K562 (cell line): Measurements from ENCODE around the gene KDM4C. TPM values are rescaled to one million over a fixed set of nuclear protein-coding genes. Genes with fewer than 3 reads are reported as not detected.

Experiments
- C11orf30 ChIP-seq: fragments of 450-650 bp; IDR thresholded peaks from 2 replicates; pipeline ENCODE4 v1.6.1; 2016; ENCODE audit warnings: low read depth, mild to moderate bottlenecking
- CBFA2T2 ChIP-seq: fragments of 450-650 bp; conservative IDR thresholded peaks from 2 replicates; pipeline ENCODE4 v1.6.1; 2017; ENCODE audit warnings: mild to moderate bottlenecking
- CC2D1A ChIP-seq: fragments of 450-650 bp; IDR thresholded peaks from 2 replicates; pipeline ENCODE4 v1.6.1; 2017; ENCODE audit warnings: mild to moderate bottlenecking
- ELF4 ChIP-seq: fragments of 450-650 bp; formaldehyde crosslinking; IDR thresholded peaks from 2 replicates; pipeline ENCODE4 v1.4.0; 2022; ENCODE audit warnings: missing genetic modification characterization
- FOXJ2 ChIP-seq: fragments of 200-800 bp; sonication (Bioruptor generic); IDR thresholded peaks from 2 replicates; pipeline ENCODE4 v1.6.1; 2016; ENCODE audit warnings: missing genetic modification characterization, missing compliant biosample characterization
- MAFF ChIP-seq: IDR thresholded peaks from 2 replicates; pipeline ENCODE4 v1.6.1; 2012; ENCODE audit warnings: low read length, improper control_type of control experiment
- RFX1 ChIP-seq: fragments of 450-650 bp; IDR thresholded peaks from 2 replicates; pipeline ENCODE4 v1.6.1; 2016; ENCODE audit warnings: mild to moderate bottlenecking, moderate library complexity
- SIX5 ChIP-seq, 2 experiments: IDR thresholded peaks; 2 replicates each; pipeline ENCODE4 v1.6.1; 2011; ENCODE audit warnings: low read length in 2 of 2, borderline replicate concordance in 1 of 2, low read depth in 1 of 2, mild to moderate bottlenecking in 1 of 2, moderate library complexity in 1 of 2; ENCODE audit not compliant: insufficient read depth in 1 of 2
- SNRNP70 ChIP-seq: fragments of 200-400 bp; formaldehyde crosslinking; optimal IDR thresholded peaks from 2 replicates; pipeline ENCODE3; 2017; ENCODE audit warnings: low read depth, low read length
- TEAD2 ChIP-seq: fragments of 450-650 bp; IDR thresholded peaks from 2 replicates; pipeline ENCODE4 v1.6.1; 2016; ENCODE audit warnings: missing genetic modification characterization, control low read depth, missing compliant biosample characterization
- U2AF2 ChIP-seq: fragments of 200-400 bp; formaldehyde crosslinking; optimal IDR thresholded peaks from 2 replicates; pipeline ENCODE3; 2017; ENCODE audit warnings: low read depth, mild to moderate bottlenecking, low read length
- ZNF584 ChIP-seq: fragments of 200-800 bp; sonication (Bioruptor generic); IDR thresholded peaks from 2 replicates; pipeline ENCODE4 v1.6.1; 2016; ENCODE audit warnings: low read depth, mild to moderate bottlenecking, missing genetic modification characterization, missing compliant biosample characterization
- ZNF586 ChIP-seq: fragments of 450-650 bp; formaldehyde crosslinking; conservative IDR thresholded peaks from 2 replicates; pipeline ENCODE4 v1.4.0; 2020; ENCODE audit warnings: mild to moderate bottlenecking, moderate library complexity
- ZNF717 ChIP-seq: fragments of 250-450 bp; sonication (Bioruptor Pico); IDR thresholded peaks from 2 replicates; pipeline ENCODE4 v1.5.0; 2021
- ZNF830 ChIP-seq: fragments of 250-450 bp; sonication (Bioruptor Pico); IDR thresholded peaks from 2 replicates; pipeline ENCODE4 v1.5.0; 2021; ENCODE audit warnings: mild to moderate bottlenecking
- polyA plus RNA-seq, 8 experiments: library from polyadenylated mRNA; depleted of rRNA in 4 of 8; stranded (reverse) in 5 of 8; unstranded in 3 of 8; fragments of >200 nt; fragmentation: Nextera tagmentation in 2 of 8; fragmentation: Illumina TruSeq in 1 of 8; extraction: Ambion mirVana in 2 of 8; extraction: Trizol in 1 of 8; gene quantifications; 2 replicates each; pipeline versions ENCODE4 v1.2.1 to v1.2.3, GENCODE V29; 2011 to 2014; ENCODE audit warnings: inconsistent platforms in 1 of 8, missing spikeins in 1 of 8
- total RNA-seq, 7 experiments: library from RNA; depleted of rRNA in 6 of 7; stranded (reverse); fragments of >200 nt in 6 of 7; fragmentation: Illumina TruSeq in 2 of 7; extraction: Trizol in 2 of 7; gene quantifications; 2 replicates each; pipeline versions ENCODE4 v1.2.1 to v1.2.3, GENCODE V29; 2011 to 2021; ENCODE audit warnings: low replicate concordance in 1 of 7
- TF ChIP-seq, protein P1 (sequence below): fragments of 250-450 bp; sonication (Bioruptor Pico); IDR thresholded peaks from 2 replicates; pipeline ENCODE4 v1.8.0; 2021; ENCODE audit warnings: moderate library complexity, mild to moderate bottlenecking, inconsistent platforms
- TF ChIP-seq, protein P2 (sequence below): fragments of 250-450 bp; sonication (Bioruptor Pico); IDR thresholded peaks from 2 replicates; pipeline ENCODE4 v1.5.0; 2021
- TF ChIP-seq, protein P3 (sequence below): fragments of 450-650 bp; formaldehyde crosslinking; IDR thresholded peaks from 2 replicates; pipeline ENCODE4 v1.4.0; 2020; ENCODE audit warnings: mild to moderate bottlenecking, moderate library complexity
- TF ChIP-seq, protein P4 (sequence below): sonication (generic); formaldehyde crosslinking; IDR thresholded peaks from 2 replicates; pipeline ENCODE4 v1.8.0; 2023; ENCODE audit warnings: mild to moderate bottlenecking, missing genetic modification reagents
- TF ChIP-seq, protein P5 (sequence below): sonication (generic); formaldehyde crosslinking; IDR thresholded peaks from 2 replicates; pipeline ENCODE4 v1.8.1; 2023; ENCODE audit warnings: mild to moderate bottlenecking, missing genetic modification reagents, moderate library complexity

KDM4C gene
- total and polyA plus RNA-seq, 9 of the 15 experiments (the other 6 are each of a cell fraction or from before 2014, with no cell fraction given): 5.4 to 17.0 (median 12.6) TPM

DNA sequence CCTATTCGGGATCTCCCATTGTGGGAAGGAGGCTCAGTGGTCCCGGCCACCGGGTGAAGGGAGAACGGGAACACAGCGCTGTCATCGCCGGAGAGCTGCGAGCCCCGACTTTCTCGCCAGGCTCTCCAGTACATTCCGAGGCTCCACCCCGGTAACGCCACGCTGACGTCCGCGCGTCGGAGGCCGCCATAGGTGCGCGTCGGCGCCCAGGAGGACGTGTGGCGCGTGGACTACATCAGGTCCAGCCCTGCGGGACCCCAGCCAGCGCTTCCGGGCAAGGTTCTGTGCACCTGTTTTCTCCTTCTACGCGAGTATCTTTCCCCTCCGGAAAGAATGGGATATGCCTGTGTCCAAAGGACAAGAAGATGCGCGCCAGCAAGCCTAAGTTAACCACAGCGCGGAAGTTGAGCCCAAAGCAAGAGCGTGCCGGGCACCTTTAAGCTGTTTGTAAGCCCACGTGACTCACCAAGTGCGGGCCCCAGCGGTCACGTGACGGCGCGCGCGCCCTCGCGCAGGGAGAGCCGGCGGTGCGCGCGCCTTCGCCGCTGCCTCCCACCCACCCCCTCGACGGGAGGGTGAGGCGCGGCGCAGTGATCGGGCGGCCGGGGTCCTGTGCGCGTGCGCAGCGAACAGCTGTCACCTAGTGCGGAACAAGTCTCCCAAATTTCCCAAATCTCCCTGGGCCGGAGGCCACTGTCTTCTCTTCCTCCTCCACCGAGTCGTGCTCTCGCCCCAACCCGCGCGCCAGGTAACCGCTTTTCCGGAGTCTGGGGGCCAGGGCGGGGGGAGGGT, at the start of gene KDM4C (continued):
- TF ChIP-seq SNRNP70 (no peak), ZNF584 (no peak), U2AF2 (no peak), MAFF (no peak), RFX1 (no peak), TEAD2 (tag) (no peak), ELF4 (CRISPR knock-in tag) (no peak), CBFA2T2 (peak; percentile 94), C11orf30 (peak; percentile 82), SIX5 (IDR thresholded peaks at IDR 0.05; ENCODE audit: borderline replicate concordance in 1 of 2, insufficient read depth in 1 of 2, low read depth in 1 of 2, low read length in 2 of 2) (no peak), FOXJ2 (tag) (no peak), CC2D1A (no peak), ZNF717 (no peak), ZNF586 (no peak), ZNF830 (CRISPR knock-in tag) (no peak)
- TF ChIP-seq, protein P1, sequence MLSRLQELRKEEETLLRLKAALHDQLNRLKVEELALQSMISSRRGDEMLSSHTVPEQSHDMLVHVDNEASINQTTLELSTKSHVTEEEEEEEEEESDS (CRISPR knock-in tag): no peak
- TF ChIP-seq, protein P2, sequence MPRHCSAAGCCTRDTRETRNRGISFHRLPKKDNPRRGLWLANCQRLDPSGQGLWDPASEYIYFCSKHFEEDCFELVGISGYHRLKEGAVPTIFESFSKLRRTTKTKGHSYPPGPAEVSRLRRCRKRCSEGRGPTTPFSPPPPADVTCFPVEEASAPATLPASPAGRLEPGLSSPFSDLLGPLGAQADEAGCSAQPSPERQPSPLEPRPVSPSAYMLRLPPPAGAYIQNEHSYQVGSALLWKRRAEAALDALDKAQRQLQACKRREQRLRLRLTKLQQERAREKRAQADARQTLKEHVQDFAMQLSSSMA (CRISPR knock-in tag): no peak
- TF ChIP-seq, protein P3, sequence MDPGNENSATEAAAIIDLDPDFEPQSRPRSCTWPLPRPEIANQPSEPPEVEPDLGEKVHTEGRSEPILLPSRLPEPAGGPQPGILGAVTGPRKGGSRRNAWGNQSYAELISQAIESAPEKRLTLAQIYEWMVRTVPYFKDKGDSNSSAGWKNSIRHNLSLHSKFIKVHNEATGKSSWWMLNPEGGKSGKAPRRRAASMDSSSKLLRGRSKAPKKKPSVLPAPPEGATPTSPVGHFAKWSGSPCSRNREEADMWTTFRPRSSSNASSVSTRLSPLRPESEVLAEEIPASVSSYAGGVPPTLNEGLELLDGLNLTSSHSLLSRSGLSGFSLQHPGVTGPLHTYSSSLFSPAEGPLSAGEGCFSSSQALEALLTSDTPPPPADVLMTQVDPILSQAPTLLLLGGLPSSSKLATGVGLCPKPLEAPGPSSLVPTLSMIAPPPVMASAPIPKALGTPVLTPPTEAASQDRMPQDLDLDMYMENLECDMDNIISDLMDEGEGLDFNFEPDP: no peak
- TF ChIP-seq, protein P4, sequence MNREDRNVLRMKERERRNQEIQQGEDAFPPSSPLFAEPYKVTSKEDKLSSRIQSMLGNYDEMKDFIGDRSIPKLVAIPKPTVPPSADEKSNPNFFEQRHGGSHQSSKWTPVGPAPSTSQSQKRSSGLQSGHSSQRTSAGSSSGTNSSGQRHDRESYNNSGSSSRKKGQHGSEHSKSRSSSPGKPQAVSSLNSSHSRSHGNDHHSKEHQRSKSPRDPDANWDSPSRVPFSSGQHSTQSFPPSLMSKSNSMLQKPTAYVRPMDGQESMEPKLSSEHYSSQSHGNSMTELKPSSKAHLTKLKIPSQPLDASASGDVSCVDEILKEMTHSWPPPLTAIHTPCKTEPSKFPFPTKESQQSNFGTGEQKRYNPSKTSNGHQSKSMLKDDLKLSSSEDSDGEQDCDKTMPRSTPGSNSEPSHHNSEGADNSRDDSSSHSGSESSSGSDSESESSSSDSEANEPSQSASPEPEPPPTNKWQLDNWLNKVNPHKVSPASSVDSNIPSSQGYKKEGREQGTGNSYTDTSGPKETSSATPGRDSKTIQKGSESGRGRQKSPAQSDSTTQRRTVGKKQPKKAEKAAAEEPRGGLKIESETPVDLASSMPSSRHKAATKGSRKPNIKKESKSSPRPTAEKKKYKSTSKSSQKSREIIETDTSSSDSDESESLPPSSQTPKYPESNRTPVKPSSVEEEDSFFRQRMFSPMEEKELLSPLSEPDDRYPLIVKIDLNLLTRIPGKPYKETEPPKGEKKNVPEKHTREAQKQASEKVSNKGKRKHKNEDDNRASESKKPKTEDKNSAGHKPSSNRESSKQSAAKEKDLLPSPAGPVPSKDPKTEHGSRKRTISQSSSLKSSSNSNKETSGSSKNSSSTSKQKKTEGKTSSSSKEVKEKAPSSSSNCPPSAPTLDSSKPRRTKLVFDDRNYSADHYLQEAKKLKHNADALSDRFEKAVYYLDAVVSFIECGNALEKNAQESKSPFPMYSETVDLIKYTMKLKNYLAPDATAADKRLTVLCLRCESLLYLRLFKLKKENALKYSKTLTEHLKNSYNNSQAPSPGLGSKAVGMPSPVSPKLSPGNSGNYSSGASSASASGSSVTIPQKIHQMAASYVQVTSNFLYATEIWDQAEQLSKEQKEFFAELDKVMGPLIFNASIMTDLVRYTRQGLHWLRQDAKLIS (CRISPR knock-in tag): 0 out of 2 replicates have a peak, but pooled peaks have one; percentile 14
- TF ChIP-seq, protein P5, sequence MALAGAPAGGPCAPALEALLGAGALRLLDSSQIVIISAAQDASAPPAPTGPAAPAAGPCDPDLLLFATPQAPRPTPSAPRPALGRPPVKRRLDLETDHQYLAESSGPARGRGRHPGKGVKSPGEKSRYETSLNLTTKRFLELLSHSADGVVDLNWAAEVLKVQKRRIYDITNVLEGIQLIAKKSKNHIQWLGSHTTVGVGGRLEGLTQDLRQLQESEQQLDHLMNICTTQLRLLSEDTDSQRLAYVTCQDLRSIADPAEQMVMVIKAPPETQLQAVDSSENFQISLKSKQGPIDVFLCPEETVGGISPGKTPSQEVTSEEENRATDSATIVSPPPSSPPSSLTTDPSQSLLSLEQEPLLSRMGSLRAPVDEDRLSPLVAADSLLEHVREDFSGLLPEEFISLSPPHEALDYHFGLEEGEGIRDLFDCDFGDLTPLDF (CRISPR knock-in tag): 0 out of 2 replicates have a peak, but pooled peaks have one; percentile 51
